Measurements from ENCODE around the gene IER3. TPM values are rescaled to one million over a fixed set of nuclear protein-coding genes. Genes with fewer than 3 reads are reported as not detected.

The IER3 gene
- total RNA-seq, 2 experiments from 2014 or later: 10.0 to 62.7 TPM

DNA sequence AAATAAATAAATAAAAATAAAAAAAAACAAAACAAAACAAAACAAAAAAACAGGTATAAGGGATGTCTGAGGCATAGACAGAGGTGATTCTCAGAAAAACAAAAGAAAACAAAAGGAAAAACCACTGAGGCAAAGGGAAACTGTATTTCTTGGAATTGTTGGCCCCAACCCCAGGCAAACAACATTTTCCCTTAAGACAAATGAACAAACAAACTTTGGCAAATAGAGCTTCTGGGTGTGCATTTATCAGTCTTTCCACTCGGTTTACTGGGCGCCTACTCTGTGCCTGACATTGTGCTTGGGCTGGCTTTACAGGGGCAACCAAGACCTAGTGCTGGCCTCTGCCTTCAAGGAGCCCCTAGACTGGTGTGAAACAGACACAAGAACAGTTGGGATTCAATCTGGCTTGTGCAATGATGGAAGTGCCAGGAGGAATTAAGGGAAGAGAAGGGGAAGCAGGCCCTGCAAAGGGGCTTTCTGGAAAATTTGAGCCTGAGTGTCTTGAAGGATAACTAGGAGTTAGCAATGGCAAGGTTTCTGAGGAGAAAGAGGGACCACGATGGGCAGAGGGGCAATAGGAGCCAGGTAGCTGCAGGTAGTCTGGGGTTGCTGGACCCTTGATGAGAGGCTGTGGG, 33.8 kb upstream of the IER3 start:
- CTCF ChIA-PET: interaction anchor here (2.4 kb wide), 1 partner anchor 11 kb away, joined by 7 read pairs; no protein-coding TSS in a partner anchor
- Mint-ChIP-seq H3K4me3 (no peak overlapping the region), H3K9me3 (ENCODE audit: low read depth) (no peaks in the 10 kb centered on the region), H3K4me1 (peaks cover 27% of the 10 kb centered on the region), H3K27me3 (no peaks in the 10 kb centered on the region), H3K27ac (no peak overlapping the region), H3K36me3 (no peaks in the 10 kb centered on the region)
- DNase-seq (no peak), ATAC-seq (peak; percentile 45)

DNA sequence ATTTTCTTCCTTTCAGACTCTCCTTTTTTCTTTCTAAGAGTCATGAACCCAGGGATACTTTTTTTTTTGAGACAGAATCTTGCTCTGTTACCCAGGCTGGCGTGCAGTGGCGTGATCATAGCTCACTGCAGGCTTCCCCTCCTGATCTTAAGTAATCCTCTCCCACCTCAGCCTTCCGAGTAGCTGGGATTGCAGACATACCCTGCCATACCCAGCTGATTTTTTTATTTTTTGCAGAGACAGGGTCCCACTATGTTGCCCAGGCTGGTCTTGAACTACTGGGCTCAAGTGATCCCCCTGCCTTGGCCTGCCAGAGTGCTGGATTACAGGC, 32.8 kb upstream of the IER3 start:
- H3K27ac Mint-ChIP-seq: no peak overlapping the region
- no peak overlapping the region for H3K4me3 Mint-ChIP-seq
- CTCF ChIA-PET: interaction anchor here (0.9 to 2.4 kb wide), 4 partner anchors 10 to 45 kb away, joined by 3 to 7 read pairs (median 4); no protein-coding TSS in a partner anchor
- no peaks in the 10 kb centered on the region for H3K27me3 Mint-ChIP-seq
- no peak for DNase-seq
- no peaks in the 10 kb centered on the region for H3K9me3 Mint-ChIP-seq (ENCODE audit: low read depth)
- H3K4me1 Mint-ChIP-seq: peaks cover 35% of the 10 kb centered on the region
- no peak for ATAC-seq
- H3K36me3 Mint-ChIP-seq: peaks cover 2% of the 10 kb centered on the region

GRCh38 chr6:30776390-30777154, 32.2 kb upstream of the IER3 start:
- no peaks in the 10 kb centered on the region for H3K9me3 Mint-ChIP-seq (ENCODE audit: low read depth)
- no peak overlapping the region for H3K27ac Mint-ChIP-seq
- H3K4me1 Mint-ChIP-seq: peaks cover 39% of the 10 kb centered on the region
- ATAC-seq (no peak), DNase-seq (no peak)
- peaks cover 3% of the 10 kb centered on the region for H3K36me3 Mint-ChIP-seq
- CTCF ChIA-PET: interaction anchor here (0.9 to 2.4 kb wide), 4 partner anchors 10 to 45 kb away, joined by 3 to 7 read pairs (median 4); no protein-coding TSS in a partner anchor
- no peaks in the 10 kb centered on the region for H3K27me3 Mint-ChIP-seq
- no peak overlapping the region for H3K4me3 Mint-ChIP-seq

GRCh38 chr6:30775104-30775503, 30.8 kb upstream of the IER3 start:
- Mint-ChIP-seq H3K36me3 (peaks cover 3% of the 10 kb centered on the region), H3K9me3 (ENCODE audit: low read depth) (no peaks in the 10 kb centered on the region), H3K4me3 (no peak overlapping the region), H3K27me3 (no peaks in the 10 kb centered on the region), H3K4me1 (peaks cover 47% of the 10 kb centered on the region), H3K27ac (no peak overlapping the region)
- DNase-seq (no peak), ATAC-seq (no peak)
- CTCF ChIA-PET: interaction anchor here (0.7 to 1.0 kb wide), 4 partner anchors 19 to 121 kb away, joined by 3 to 4 read pairs (median 3); no protein-coding TSS in a partner anchor

DNA sequence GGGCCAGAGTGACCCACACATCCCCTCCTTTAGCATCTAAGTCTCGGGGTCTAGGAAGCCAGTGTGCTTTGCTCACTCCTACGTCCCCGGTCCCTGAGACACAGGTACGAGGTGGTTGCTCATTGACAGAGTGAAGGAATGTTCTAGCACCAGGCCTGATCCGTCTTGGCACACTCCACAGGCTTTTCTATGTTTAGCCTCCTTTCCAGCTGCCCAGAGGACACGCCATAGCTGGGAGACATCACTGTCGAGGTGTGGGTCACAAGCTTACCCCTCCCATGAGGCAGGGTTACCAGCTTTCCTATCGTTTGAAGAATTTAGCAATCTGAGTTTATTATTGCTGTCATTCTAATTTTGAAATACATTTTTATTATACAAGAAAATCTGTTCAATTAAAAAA, 30.4 kb upstream of the IER3 start:
- Mint-ChIP-seq H3K9me3 (ENCODE audit: low read depth) (no peaks in the 10 kb centered on the region), H3K27ac (no peak overlapping the region), H3K4me1 (peaks cover 51% of the 10 kb centered on the region), H3K27me3 (no peaks in the 10 kb centered on the region), H3K36me3 (peaks cover 3% of the 10 kb centered on the region), H3K4me3 (no peak overlapping the region)
- ATAC-seq: no peak
- DNase-seq: no peak
- CTCF ChIA-PET: interaction anchor here (0.9 kb wide), 1 partner anchor 31 kb away, joined by 3 read pairs; no protein-coding TSS in a partner anchor

- Mint-ChIP-seq H3K4me1 (peaks cover 64% of the 10 kb centered on the region), H3K36me3 (peaks cover 3% of the 10 kb centered on the region), H3K4me3 (no peak overlapping the region), H3K27ac (no peak overlapping the region), H3K9me3 (ENCODE audit: low read depth) (no peaks in the 10 kb centered on the region), H3K27me3 (no peaks in the 10 kb centered on the region)
- DNase-seq (no peak), ATAC-seq (no peak)
- CTCF ChIA-PET: interaction anchor here (0.8 to 5.3 kb wide), 5 partner anchors 18 to 309 kb away, joined by 3 to 30 read pairs (median 3); partner anchors contain the start of genes FLOT1 and IER3
Observed at GRCh38 chr6:30770592-30770991, 26.2 kb upstream of the IER3 start.

- H3K36me3 Mint-ChIP-seq: peaks cover 3% of the 10 kb centered on the region
- ATAC-seq: no peak
Observed at GRCh38 chr6:30769853-30770524, 25.6 kb upstream of the IER3 start.

DNA sequence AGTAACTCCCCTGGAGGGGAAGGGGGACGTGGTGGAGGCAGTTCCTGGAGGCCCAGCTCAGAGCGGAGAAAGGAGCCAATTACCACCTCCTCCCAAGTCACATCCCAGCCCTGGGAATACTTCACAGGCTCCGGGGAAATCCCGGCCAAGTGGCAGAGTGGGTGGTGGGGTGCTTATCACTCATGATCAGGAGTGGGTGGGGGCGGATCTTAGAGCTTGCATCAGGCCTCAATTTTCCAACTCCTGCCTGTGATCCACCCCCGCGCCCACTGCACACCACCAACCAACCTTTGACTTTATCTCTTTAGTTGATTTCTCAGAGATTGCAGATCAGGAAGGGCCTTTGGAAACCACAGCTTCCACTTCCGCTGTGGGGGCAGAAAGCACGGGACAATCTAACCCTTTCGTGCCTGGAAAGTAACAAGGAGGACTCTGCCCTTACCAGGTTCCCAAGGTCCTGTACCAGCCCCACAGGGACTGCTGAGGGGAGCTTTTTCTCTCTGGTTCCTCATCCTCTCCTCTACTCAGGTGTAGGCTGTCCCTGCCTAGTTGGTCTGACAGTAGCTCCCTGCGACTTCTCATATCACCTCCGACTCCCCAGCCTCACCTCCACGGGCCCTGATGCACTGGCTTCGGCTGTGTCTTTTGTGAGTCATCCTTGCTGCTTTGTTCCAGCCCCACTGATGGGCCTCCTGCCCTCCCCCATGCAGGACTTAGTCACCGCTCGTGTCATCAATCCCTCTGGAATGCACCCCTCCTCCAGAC, 24.9 kb upstream of the IER3 start:
- ATAC-seq (peak; percentile 70), DNase-seq (peak; percentile 85)
- Mint-ChIP-seq H3K36me3 (peaks cover 3% of the 10 kb centered on the region), H3K4me1 (peaks cover 70% of the 10 kb centered on the region), H3K27ac (peak overlapping the region; percentile 89), H3K27me3 (no peaks in the 10 kb centered on the region), H3K4me3 (peak overlapping the region; percentile 18), H3K9me3 (ENCODE audit: low read depth) (no peaks in the 10 kb centered on the region)
- CTCF ChIA-PET: interaction anchor here (0.7 to 5.3 kb wide), 16 partner anchors 10 to 318 kb away, joined by 3 to 30 read pairs (median 3); partner anchors contain the start of genes DHX16, FLOT1 and IER3

More at GRCh38 chr6:30769853-30770524, 25.6 kb upstream of the IER3 start:
- DNase-seq: no peak
- Mint-ChIP-seq H3K9me3 (ENCODE audit: low read depth) (no peaks in the 10 kb centered on the region), H3K27ac (peak overlapping the region; percentile 89), H3K4me1 (peaks cover 66% of the 10 kb centered on the region), H3K4me3 (peak overlapping the region; percentile 18), H3K27me3 (no peaks in the 10 kb centered on the region)
- CTCF ChIA-PET: interaction anchor here (0.8 to 5.3 kb wide), 9 partner anchors 9 to 317 kb away, joined by 3 to 30 read pairs (median 3); partner anchors contain the start of genes FLOT1 and IER3

- CTCF ChIA-PET: interaction anchor here (0.7 to 5.3 kb wide), 10 partner anchors 13 to 147 kb away, joined by 3 to 30 read pairs (median 3); partner anchors contain the start of genes DHX16, FLOT1 and IER3
- H3K36me3 Mint-ChIP-seq: peaks cover 3% of the 10 kb centered on the region
- ATAC-seq (no peak), DNase-seq (no peak)
- no peaks in the 10 kb centered on the region for H3K27me3 Mint-ChIP-seq
- peak overlapping the region; percentile 18 for H3K4me3 Mint-ChIP-seq
- no peaks in the 10 kb centered on the region for H3K9me3 Mint-ChIP-seq (ENCODE audit: low read depth)
- peaks cover 72% of the 10 kb centered on the region for H3K4me1 Mint-ChIP-seq
- peak overlapping the region; percentile 89 for H3K27ac Mint-ChIP-seq
Observed at GRCh38 chr6:30768634-30769087, 24.3 kb upstream of the IER3 start.

DNA sequence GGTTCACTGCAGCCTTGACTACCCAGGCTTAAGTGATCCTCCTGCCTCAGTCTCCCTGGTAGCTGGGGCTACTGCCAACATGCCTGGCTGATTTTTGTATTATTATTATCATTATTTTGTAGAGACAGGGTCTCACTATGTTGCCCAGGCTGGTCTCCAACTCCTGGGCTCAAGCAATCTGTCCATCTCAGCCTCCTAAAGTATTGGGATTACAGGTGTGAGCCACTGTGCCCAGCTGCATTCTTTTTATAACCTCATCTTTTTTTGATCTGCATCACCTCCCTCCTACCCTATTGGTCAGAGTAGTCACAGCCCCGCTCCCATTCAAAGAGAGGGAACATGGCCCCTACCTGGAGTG, 23.6 kb upstream of the IER3 start:
- peaks cover 75% of the 10 kb centered on the region for H3K4me1 Mint-ChIP-seq
- H3K36me3 Mint-ChIP-seq: peaks cover 3% of the 10 kb centered on the region
- H3K27me3 Mint-ChIP-seq: no peaks in the 10 kb centered on the region
- DNase-seq: no peak
- peak overlapping the region; percentile 93 for H3K27ac Mint-ChIP-seq
- H3K4me3 Mint-ChIP-seq: no peak overlapping the region
- no peak for ATAC-seq
- H3K9me3 Mint-ChIP-seq (ENCODE audit: low read depth): no peaks in the 10 kb centered on the region
- CTCF ChIA-PET: interaction anchor here (0.9 to 5.3 kb wide), 5 partner anchors 12 to 147 kb away, joined by 3 to 30 read pairs (median 4); partner anchors contain the start of genes FLOT1 and IER3

DNA sequence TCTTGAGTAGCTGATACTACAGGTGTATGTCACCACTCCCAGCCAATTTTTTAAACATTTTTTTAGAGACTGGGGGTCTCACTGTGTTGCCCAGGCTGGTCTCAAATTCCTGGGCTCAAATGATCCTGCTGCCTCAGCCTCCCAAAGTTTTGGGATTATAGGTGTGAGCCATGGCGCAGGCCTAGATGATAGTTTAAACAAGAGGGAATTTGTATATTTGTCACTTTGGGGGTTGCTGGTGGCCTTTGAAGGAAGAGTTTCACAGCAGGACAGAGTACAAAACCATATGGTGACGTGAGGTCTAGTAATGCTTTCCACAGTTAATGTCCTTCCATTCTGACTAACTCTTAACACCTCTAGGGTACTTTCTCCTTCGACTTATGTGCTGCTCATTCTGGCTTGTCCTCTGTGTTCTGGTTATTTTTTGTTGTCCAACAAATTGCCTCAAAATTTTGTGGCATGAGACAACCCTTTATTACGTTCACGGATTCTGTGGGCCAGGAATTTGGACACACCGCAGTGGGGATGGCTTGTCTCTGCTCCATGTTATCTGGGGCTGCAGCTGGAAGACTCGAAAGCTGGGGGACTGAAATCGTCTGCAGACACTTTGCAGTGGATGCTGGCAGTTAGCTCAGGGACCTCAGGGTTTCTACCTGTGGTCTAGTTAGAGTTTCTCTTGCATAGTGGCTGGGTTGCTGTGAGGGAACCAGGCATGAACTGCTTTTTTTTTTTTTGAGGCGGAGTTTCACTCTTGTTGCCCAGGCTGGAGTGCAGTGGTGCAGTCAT, 23.0 kb upstream of the IER3 start:
- H3K27ac Mint-ChIP-seq: peak overlapping the region; percentile 93
- ATAC-seq (peak; percentile 56), DNase-seq (peak; percentile 66)
- CTCF ChIA-PET: interaction anchor here (0.8 to 5.3 kb wide), 9 partner anchors 12 to 148 kb away, joined by 3 to 30 read pairs (median 4); partner anchors contain the start of genes FLOT1 and IER3
- peaks cover 70% of the 10 kb centered on the region for H3K4me1 Mint-ChIP-seq
- no peaks in the 10 kb centered on the region for H3K9me3 Mint-ChIP-seq (ENCODE audit: low read depth)
- H3K4me3 Mint-ChIP-seq: no peak overlapping the region
- H3K27me3 Mint-ChIP-seq: no peaks in the 10 kb centered on the region
- H3K36me3 Mint-ChIP-seq: peaks cover 3% of the 10 kb centered on the region
